Measurements from ENCODE around the gene HOXC12.

Gene HOXC12

DNA sequence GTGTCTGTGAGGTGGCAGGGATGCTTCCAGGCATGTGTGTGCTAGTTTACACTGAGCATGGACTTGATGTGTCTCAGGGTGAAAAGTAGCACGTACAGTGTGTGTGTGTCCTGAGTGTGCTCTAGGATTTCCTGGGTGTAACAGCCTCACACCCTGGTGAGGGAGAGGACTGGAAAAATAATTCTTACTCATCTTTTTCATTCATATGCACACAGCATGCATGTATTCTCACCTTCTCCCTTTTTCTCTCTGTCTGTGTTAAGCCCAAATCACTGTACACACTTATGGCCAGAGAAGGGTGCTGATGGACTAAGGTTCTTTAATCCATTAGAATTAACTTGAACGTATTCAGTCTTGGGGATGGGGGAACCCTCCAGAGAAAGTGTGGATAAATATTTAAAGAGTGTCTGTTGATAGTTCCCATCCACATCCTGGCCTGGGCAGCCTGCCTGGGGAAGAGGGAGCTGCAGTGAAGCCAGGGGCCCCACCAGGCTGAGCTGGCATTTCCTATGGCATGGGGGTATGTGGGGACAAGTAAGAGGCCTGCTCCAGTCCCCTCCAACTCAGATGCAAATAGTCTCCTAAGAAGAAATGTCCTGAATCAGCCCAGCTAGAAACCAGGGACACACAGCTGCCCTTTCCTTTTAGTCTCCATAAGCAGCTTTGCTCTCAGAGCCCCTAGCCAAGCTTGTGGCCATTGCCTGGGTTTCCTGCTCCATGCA, 53.0 kb downstream of the HOXC12 start:
- TF ChIP-seq EGR1 (IDR thresholded peaks at IDR 0.05) = no peak
- TF ChIP-seq NFIC (IDR thresholded peaks at IDR 0.05) = no peak
- no peak for TF ChIP-seq TEAD4 (IDR thresholded peaks at IDR 0.05)
- TF ChIP-seq, protein P1, sequence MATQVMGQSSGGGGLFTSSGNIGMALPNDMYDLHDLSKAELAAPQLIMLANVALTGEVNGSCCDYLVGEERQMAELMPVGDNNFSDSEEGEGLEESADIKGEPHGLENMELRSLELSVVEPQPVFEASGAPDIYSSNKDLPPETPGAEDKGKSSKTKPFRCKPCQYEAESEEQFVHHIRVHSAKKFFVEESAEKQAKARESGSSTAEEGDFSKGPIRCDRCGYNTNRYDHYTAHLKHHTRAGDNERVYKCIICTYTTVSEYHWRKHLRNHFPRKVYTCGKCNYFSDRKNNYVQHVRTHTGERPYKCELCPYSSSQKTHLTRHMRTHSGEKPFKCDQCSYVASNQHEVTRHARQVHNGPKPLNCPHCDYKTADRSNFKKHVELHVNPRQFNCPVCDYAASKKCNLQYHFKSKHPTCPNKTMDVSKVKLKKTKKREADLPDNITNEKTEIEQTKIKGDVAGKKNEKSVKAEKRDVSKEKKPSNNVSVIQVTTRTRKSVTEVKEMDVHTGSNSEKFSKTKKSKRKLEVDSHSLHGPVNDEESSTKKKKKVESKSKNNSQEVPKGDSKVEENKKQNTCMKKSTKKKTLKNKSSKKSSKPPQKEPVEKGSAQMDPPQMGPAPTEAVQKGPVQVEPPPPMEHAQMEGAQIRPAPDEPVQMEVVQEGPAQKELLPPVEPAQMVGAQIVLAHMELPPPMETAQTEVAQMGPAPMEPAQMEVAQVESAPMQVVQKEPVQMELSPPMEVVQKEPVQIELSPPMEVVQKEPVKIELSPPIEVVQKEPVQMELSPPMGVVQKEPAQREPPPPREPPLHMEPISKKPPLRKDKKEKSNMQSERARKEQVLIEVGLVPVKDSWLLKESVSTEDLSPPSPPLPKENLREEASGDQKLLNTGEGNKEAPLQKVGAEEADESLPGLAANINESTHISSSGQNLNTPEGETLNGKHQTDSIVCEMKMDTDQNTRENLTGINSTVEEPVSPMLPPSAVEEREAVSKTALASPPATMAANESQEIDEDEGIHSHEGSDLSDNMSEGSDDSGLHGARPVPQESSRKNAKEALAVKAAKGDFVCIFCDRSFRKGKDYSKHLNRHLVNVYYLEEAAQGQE (IDR thresholded peaks at IDR 0.05; ENCODE audit: low read depth) = no peak
- TF ChIP-seq CREB1 (IDR thresholded peaks at IDR 0.05; ENCODE audit: low read depth) = no peak
- no peak for TF ChIP-seq RAD21 (IDR thresholded peaks at IDR 0.05; ENCODE audit: low read depth)

DNA sequence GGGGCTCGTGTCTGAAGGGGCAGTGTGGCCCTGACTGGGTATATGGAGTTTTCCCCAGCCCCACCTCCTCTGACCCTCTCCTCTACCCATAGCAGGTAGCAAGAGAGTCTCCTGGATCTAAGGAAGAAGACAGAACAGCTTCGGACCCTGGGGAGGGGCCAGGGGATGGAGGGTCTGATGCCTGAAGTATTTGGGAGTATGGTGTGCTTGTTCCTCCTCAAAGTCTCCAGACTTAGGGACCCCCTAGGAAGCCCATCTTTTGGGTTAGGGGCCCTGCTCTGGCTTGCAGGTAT, 53.5 kb downstream of the HOXC12 start:
- no peak for TF ChIP-seq RAD21 (IDR thresholded peaks at IDR 0.05; ENCODE audit: low read depth)
- TF ChIP-seq, protein P2, sequence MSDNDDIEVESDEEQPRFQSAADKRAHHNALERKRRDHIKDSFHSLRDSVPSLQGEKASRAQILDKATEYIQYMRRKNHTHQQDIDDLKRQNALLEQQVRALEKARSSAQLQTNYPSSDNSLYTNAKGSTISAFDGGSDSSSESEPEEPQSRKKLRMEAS (IDR thresholded peaks at IDR 0.05) = no peak
- no peak for TF ChIP-seq EGR1 (IDR thresholded peaks at IDR 0.05)
